ENCODE measurements around the gene MYO6. TPM values are rescaled to one million over a fixed set of nuclear protein-coding genes. Genes with fewer than 3 reads are reported as not detected.

The MYO6 gene
- total RNA-seq, 1 experiment from 2014 or later: 46.9 TPM

DNA sequence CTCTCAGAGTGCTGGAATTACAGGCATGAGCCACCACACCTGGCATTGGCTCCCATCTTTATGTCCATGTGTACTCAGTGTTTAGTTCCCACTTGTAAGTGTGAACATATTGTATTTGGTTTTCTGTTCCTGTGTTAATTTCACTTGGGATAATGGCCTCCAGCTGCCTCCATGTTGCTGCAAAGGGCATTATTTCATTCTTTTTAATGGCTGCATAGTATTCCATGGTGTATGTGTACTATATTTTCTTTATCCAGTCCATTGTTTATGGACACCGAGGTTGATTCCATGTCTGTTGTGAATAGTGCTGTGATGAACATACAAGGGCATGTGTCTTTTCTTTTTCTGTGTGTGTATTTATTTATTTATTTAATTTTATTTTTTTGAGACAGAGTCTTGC is 47.7 kb downstream of the MYO6 start:
- Histone ChIP-seq H3K56ac (ENCODE audit: insufficient read length, low read depth, low read length) (no peak overlapping the region), H2AK5ac (ENCODE audit: insufficient read length, low read length) (no peak overlapping the region), H3K4ac (ENCODE audit: low read depth, low read length) (no peak overlapping the region), H2BK15ac (ENCODE audit: low read depth, low read length) (no peak overlapping the region), H3K27ac (ENCODE audit: insufficient read length, low read depth, low read length) (no peak overlapping the region), H3K4me1 (ENCODE audit: insufficient read depth, low read length) (no peaks in the 10 kb centered on the region; the same call in 1 of the 2 replicates), H4K91ac (ENCODE audit: insufficient read length, low read depth, low read length) (no peak overlapping the region), H2BK12ac (ENCODE audit: insufficient read length, low read depth, low read length) (no peak overlapping the region), H3K14ac (ENCODE audit: insufficient read depth, low read length) (no peak overlapping the region), H4K20me1 (ENCODE audit: control insufficient read depth, insufficient read depth, insufficient read length) (no peaks in the 10 kb centered on the region), H3K23ac (ENCODE audit: insufficient read length, low read depth, low read length) (no peak overlapping the region), H3K23me2 (ENCODE audit: insufficient read length, low read depth, low read length, poor library complexity, severe bottlenecking) (no peaks in the 10 kb centered on the region), H3T11ph (ENCODE audit: low read length) (no peak overlapping the region), H2BK5ac (ENCODE audit: insufficient read length, low read length) (no peak overlapping the region), H2BK20ac (ENCODE audit: low read depth, low read length, poor library complexity, severe bottlenecking) (no peak overlapping the region), H3K18ac (ENCODE audit: insufficient read length, low read depth, low read length) (no peak overlapping the region), H4K8ac (replicated peaks; ENCODE audit: insufficient read length, low read depth, low read length) (no peak overlapping the region), H3K79me1 (ENCODE audit: insufficient read depth, low read depth, low read length, poor library complexity, severe bottlenecking) (no peaks in the 10 kb centered on the region), H2AFZ (ENCODE audit: low read length) (no peak overlapping the region), H3K4me2 (ENCODE audit: insufficient read depth, insufficient read length, low read length) (no peak overlapping the region), H2BK120ac (ENCODE audit: low read depth, low read length, poor library complexity, severe bottlenecking) (no peak overlapping the region), H3K9ac (ENCODE audit: extremely low read depth, insufficient read length, low read length) (no peak overlapping the region), H3K79me2 (ENCODE audit: insufficient read depth, low read length) (no peaks in the 10 kb centered on the region), H4K5ac (ENCODE audit: insufficient read length, low read depth, low read length) (no peak overlapping the region), H3K9me3 (ENCODE audit: control insufficient read depth, low read depth, low read length) (no peaks in the 10 kb centered on the region), H3K27me3 (ENCODE audit: insufficient read depth, low read length) (no peaks in the 10 kb centered on the region)
- no peaks in the 10 kb centered on the region; a peak in 1 of 7 replicates for H3K36me3 Mint-ChIP-seq (ENCODE audit: insufficient read depth in 1 of 3, low read depth in 3 of 3)
- DNase-seq: no peak
- no peak overlapping the region for H3K27ac Mint-ChIP-seq
- no CpG with 5 or more reads among the region's 1 CpG for WGBS (ENCODE audit: extremely low coverage, insufficient read length, low lambda C conversion rate)
- H3K4me1 Mint-ChIP-seq: peaks cover 29 to 35% of the 10 kb centered on the region in 2 experiments
- TF ChIP-seq, protein P1, sequence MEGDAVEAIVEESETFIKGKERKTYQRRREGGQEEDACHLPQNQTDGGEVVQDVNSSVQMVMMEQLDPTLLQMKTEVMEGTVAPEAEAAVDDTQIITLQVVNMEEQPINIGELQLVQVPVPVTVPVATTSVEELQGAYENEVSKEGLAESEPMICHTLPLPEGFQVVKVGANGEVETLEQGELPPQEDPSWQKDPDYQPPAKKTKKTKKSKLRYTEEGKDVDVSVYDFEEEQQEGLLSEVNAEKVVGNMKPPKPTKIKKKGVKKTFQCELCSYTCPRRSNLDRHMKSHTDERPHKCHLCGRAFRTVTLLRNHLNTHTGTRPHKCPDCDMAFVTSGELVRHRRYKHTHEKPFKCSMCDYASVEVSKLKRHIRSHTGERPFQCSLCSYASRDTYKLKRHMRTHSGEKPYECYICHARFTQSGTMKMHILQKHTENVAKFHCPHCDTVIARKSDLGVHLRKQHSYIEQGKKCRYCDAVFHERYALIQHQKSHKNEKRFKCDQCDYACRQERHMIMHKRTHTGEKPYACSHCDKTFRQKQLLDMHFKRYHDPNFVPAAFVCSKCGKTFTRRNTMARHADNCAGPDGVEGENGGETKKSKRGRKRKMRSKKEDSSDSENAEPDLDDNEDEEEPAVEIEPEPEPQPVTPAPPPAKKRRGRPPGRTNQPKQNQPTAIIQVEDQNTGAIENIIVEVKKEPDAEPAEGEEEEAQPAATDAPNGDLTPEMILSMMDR (conservative IDR thresholded peaks at IDR 0.05): no peak
- no peak overlapping the region for H3K4me3 Mint-ChIP-seq
- H3K27me3 Mint-ChIP-seq (ENCODE audit: low read depth): no peaks in the 10 kb centered on the region
- no peaks in the 10 kb centered on the region; a peak in 1 of 5 replicates for H3K9me3 Mint-ChIP-seq

Measured in H9 (cell line).